LNCAP (cell line): ENCODE results near the gene DCANP1.

Experiments used
- CTCF ChIP-seq: fragments of 450-650 bp; IDR thresholded peaks from 2 replicates; pipeline ENCODE4 v1.5.1; 2017; ENCODE audit warnings: mild to moderate bottlenecking

The DCANP1 gene

GRCh38 chr5:135482381-135482933 is 35.3 kb upstream of the DCANP1 start:
- no peak for TF ChIP-seq CTCF

- TF ChIP-seq CTCF: no peak
Measured at GRCh38 chr5:135481909-135482311, 34.8 kb upstream of the DCANP1 start.

- no peak for TF ChIP-seq CTCF
Measured at GRCh38 chr5:135481387-135481786, 34.2 kb upstream of the DCANP1 start.

- TF ChIP-seq CTCF: no peak
Measured at GRCh38 chr5:135480511-135480910, 33.4 kb upstream of the DCANP1 start.

GRCh38 chr5:135478938-135479337 is 31.8 kb upstream of the DCANP1 start:
- TF ChIP-seq CTCF: no peak

GRCh38 chr5:135477613-135478066 is 30.5 kb upstream of the DCANP1 start:
- no peak for TF ChIP-seq CTCF

- no peak for TF ChIP-seq CTCF
Measured at GRCh38 chr5:135476615-135477581, 29.8 kb upstream of the DCANP1 start.
